ENCODE measurements around the gene SNX25.
"Not testable (repeated sequence)": the region's sequence is repeated elsewhere in the genome, so short reads cannot be mapped to it uniquely, and the experiment has no call there.

GRCh38 chr4:185325721-185326120 lies 116.3 kb downstream of the SNX25 start:
- TF ChIP-seq POLR2A, POLR2AphosphoS5, SPI1, POU2F2, TAF1 (IDR thresholded peaks at IDR 0.05; ENCODE audit: low read depth, low read length): not testable (repeated sequence)
